GM19395 (cell line): ENCODE measurements around the gene CALHM3.

Experiments used
- ATAC-seq: cut with Tn5 transposase; IDR thresholded peaks from one replicate; pipeline ENCODE4 v1.9.1; 2021; ENCODE audit warnings: mild to moderate bottlenecking, moderate library complexity; ENCODE audit not compliant: unreplicated experiment

The CALHM3 gene

DNA sequence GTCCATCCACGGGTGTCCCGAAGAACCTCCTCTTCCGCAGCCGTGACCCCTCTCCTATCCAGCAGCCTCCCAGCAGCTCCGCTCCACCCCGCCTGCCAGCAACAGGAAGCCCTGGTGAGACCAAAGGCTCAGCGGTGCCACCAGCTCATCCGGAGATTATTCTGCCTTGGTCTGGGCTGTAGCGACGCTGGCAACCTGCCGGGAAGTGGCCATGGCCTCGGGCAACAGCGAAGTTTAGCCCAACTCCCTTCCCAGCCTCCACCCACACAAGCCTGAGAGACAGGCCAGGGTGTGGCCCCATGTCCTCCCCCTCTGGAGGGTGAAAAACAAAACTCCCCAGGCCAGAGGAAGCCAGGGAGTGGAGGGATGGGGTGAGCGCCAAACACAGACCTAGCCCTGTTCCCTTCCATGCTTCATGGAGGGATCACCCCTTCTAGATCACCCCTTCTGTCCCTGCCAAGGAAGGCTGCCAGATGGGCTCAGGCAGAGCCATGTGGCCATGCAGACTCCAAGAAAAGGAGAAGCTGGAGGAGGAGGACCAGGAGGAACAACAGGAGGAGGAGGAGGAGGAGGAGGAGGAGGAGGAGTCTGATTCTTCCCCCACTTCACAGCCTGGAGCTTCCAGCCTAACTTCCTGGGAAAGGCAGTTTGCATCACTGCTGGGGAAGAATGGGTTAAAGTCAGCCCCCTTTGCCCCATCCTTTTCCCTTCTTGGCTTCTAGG is 27.8 kb downstream of the CALHM3 start:
- no peak for ATAC-seq

DNA sequence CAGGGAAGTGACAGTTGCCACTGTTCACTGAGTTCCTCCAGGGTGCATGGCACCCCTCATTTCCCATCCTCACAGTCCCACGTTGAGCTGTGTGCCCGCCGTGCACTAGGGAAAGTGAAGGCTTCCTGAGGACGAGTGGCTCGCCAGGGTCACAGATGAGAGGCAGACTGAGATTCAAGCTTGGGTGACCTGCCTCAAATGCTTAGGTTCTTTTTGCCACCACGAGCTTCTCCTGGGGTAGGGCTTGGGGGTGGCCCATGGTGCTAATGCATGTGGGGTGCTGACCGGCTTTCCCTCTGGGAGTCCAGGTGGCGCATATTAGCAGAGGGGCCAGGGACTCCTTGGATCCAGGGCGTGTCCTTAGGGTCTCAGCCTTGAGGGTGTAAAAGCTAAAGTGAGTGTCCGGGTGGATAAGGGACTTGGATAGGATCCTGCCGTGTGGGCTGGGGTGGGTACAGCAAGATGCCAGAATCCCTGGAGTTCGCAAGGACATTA is 28.8 kb downstream of the CALHM3 start:
- no peak for ATAC-seq

DNA sequence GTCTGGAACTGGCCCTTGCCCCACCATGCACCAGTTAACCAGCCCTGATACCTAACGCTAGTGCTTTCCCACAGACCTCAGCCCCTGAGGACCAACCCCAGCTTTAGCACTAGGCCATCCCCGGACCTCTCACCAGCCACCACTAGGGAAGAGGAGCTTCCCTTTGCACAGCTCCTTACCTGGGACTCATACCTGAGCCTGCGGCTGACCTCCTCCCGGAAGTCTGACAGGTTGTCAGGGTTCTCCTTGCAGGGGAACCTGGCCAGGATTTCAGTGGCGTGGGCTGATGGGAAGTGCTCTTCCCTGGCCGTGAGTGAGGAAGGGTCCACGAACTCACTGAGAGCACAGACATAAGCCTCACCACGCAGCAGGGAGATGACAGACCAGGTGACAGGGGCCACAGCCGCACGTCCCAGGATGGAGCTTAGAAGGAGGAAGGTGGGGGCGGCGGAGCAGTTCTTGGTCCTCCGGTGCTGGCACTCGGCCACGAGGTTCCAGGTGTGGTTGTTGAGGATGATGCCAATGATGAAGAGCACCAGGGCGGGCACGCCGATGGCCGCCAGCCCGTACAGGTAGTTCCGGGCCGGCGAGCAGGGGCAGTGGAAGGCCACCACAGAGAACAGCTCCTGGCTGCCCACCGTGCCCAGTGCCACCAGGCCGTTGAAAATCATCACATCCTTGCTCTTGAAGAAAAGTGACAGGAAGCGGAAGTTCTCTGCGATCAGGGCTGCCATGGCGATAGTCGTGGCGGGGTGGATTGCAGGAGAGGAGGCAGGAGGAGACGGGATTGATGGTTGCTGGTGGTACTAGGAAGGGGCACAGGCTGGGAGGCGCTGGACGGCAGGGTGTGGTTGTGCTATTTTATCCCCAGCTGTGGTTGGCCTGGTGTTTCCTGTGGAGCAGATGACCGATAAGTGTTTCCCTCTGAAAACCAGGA is 29.6 kb downstream of the CALHM3 start:
- ATAC-seq, result no peak

DNA sequence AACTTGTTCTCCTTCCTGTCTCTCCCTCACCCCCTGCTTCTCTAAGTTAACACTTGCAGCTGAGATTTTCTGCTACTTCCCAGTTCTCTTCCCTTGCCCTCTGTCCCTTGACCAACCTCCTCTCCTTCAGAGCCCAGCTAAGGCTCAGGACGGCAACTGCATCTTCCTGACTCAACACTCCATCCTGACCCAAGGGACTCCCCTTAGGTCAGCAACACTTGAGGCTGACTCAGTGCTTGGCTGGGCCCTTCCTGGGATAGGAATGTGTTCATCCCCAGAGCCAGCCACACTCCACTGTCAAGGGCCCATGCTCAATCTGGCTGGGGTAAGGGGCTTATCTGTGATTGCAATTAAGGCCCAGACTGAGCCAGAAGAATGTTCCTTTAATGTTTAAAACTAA is 30.3 kb downstream of the CALHM3 start:
- ATAC-seq, result no peak

DNA sequence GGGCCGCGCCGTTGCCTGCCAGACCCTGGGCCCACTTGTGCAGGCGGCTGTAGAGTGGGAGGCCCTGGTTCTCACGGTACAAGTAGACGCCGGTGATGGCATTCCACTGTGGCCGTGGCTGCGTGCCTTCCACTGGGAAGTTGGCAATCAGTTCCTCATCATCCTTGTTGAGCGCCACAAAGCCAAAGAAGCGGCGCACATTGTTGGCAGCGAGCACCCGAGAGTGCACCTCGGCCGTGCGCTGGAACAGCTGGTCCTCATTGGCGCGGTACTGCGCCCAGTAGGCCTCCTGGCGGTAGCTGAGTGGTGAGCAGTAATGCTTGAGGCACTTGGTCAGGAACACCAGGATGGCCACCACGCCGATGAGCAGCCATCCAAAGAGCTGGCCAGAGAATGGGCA is 31.9 kb downstream of the CALHM3 start:
- ATAC-seq, result no peak

DNA sequence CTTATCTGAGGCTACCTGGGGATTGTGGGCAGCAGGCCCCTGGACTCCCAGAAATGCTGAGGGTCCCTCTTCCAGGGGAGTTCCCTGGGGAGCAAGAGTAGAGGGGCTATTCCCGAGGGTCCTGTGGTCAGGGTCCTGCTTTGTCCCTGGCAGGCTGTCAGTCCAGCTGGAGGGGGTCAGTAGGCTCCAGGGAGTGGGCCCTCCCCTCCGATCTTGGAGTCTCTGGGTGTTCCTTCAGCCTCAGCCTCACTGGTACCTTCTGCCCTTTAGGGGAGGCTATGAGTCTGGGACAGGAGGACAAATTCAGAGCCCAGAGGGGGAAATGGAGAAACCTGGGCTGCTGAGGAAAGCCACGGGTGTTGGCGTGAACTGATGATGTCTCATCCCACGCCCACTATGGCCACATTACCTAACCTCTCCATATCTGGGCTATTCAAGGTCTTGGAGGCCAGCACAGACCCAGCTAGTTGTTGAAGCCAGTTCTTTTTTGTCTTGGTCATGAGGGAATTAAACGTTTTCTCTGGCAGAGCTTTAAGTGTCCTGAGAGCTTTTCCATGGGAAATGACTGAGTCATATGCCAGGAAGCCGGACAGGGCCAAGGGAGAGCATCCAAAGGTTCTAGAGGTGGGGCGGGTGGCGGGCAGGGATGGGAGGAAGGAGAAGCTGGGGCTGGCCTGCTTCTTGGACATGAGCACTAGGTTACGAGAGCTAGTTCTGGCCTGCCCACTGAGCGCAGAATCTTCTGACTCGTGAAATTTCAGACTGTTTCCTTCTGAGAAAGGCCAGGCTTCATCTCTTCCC is 33.1 kb downstream of the CALHM3 start:
- ATAC-seq, result no peak

DNA sequence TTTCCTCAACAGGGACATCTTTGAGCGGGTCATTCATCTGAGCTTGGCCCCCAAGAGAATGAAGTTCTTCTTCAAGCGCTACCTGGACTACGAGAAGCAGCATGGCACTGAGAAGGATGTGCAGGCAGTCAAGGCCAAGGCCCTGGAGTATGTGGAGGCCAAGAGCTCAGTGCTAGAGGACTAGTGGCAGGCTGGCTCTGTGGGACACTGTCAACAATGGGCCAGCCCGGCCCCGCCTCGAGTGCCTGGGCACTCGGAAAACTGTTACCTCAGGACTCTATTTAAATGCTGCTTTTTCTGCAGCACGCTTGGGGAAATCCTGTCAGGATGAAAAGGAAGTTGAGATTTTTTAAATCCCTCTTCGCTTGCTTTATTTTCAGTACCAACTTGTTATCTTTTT is 33.7 kb downstream of the CALHM3 start:
- ATAC-seq, result no peak

- no peak for ATAC-seq
Measured at GRCh38 chr10:103444478-103444877, 34.6 kb downstream of the CALHM3 start.

- ATAC-seq, result no peak
Measured at GRCh38 chr10:103443475-103444185, 35.4 kb downstream of the CALHM3 start.

DNA sequence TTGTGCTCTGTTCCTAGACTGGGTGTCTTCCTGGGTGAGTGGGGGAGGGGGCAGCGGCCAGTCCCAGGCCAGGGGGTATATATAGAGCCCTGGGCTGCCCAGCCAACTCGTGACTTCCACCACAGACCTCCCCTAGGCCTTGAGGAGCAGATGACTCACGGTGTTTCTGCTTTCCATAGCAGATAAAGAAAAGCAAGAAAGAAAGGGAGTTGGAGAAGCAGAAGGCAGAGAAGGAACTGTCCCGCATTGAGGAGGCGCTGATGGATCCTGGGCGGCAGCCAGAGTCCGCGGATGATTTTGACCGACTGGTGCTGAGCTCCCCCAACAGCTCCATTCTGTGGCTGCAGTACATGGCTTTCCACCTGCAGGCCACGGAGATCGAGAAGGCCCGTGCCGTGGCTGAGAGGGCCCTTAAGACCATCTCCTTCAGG is 37.0 kb downstream of the CALHM3 start:
- ATAC-seq, result no peak

DNA sequence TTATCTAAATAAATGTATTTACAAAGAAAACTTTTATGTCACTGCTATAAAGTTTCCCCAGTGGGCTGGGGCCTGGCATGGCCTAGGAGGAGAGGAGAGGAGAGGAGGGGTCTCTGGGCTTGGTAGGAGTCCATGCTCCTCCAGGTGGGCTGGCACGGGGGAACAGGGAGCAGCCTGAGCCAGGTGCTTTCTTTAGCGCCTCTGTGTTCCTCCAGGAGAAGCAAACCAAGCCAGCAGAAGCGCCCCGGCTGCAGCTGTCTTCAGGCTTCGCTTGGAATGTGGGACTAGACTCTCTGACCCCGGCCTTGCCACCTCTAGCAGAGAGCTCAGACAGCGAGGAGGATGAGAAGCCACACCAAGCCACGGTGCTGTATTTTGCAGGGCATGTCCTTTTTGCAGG is 37.4 kb downstream of the CALHM3 start:
- ATAC-seq, result no peak

GRCh38 chr10:103441206-103441605 is 37.8 kb downstream of the CALHM3 start:
- no peak for ATAC-seq

GRCh38 chr10:103440416-103440815 is 38.6 kb downstream of the CALHM3 start:
- no peak for ATAC-seq

DNA sequence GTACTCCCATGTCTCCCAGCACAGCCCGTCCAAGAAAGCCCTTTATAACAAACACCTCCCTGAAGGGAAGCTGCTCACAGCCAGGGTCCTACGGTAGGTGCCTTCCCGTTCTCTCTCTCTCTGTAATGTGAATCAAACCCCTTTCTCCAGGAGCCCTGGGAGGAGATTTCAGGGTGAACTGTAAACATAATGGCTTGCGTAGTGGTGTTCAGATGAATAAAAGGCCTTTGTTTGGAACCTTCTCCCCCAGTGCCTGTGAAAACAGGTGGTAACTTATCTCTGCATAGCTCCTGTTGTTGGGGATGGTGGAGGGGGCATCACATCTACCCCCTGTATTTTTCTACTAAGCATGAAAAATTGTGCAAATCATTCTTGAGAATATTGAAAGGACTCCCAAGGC is 39.3 kb downstream of the CALHM3 start:
- ATAC-seq, result no peak

- no peak for ATAC-seq
Measured at GRCh38 chr10:103433858-103434257, 45.2 kb downstream of the CALHM3 start.

- ATAC-seq, result no peak
Measured at GRCh38 chr10:103431902-103432301, 47.1 kb downstream of the CALHM3 start.

GRCh38 chr10:103429647-103430046 is 49.4 kb downstream of the CALHM3 start:
- ATAC-seq, result no peak

DNA sequence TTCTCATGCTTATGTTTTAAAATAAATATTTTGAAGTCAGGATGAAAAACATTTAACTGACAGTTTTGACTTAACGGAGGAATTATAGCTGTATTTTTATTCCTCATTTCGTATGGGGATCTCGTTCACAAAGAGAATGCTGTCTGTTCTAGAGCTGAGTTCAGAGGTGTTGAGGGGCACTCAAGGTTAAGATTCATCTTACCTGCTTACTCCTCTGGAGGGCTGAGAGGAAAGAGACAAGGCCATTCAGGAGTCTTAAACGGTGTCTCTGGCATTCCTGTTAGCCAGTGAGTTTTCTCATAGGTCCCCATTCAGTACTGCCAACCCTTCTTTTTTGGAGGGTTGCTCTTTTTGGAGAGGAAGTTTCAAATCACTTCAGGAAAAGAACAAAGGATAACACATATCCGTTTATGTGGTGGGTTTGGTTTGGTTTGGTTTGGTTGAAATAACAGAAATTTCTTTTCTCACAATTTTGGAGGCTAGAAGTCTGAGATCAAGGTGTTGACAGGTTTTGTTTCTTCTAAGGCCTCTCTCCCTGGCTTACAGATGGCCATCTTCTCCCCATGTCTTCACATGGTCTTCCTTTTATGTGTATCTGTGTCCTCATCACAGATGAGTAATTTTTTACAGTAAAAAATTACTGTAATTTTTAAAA is 49.9 kb downstream of the CALHM3 start:
- no peak for ATAC-seq

DNA sequence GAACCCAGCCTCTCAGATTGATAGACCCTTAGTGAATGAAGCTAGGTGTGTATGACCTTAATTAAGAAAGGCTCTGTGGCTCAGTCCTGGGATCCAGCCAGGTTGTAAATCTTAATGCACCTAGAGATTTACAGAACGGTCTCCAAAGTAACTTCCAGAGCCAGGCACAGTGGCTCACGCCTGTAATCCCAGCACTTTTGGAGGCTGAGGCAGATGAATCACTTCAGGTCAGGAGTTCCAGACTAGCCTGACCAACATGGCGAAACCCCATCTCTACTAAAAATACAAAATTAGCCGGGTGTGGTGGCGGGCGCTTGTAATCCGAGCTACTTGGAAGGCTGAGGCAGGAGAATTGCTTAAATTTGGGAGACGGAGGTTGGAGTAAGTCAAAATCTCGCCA is 51.2 kb downstream of the CALHM3 start:
- ATAC-seq, result no peak

GRCh38 chr10:103423748-103424147 is 55.3 kb downstream of the CALHM3 start:
- ATAC-seq, result no peak
